Activated naive CD8-positive, alpha-beta T cell treated with anti-CD3 and anti-CD28 coated beads for 36 hours (primary cell): ENCODE data around the gene POLDIP2. TPM values are rescaled to one million over a fixed set of nuclear protein-coding genes. Genes with fewer than 3 reads are reported as not detected.

Source experiments
- total RNA-seq, 2 experiments: library from RNA; stranded (reverse); gene quantifications; one replicate each; pipeline ENCODE4 v1.2.3, GENCODE V29; 2021

Gene POLDIP2
- total RNA-seq, 2 experiments from 2014 or later = 125 to 126 TPM

Other genes with a start within 250 kb of the POLDIP2 start
- 10 to 100 TPM; 58.1 to 58.2 TPM for gene TMEM97, start 38.3 kb downstream of the POLDIP2 start, total RNA-seq
- 10 to 100 TPM; 17.0 to 21.4 TPM for gene IFT20, start 22.1 kb downstream of the POLDIP2 start, total RNA-seq
- 10 to 100 TPM; 22.2 to 23.2 TPM for gene TNFAIP1, start 21.8 kb downstream of the POLDIP2 start, total RNA-seq
- gene SEBOX, start 7.7 kb upstream of the POLDIP2 start, total RNA-seq = not detected
- under 1 TPM; 0.22 to 0.35 TPM for gene VTN, start 12.8 kb upstream of the POLDIP2 start, total RNA-seq
- gene SARM1, start 14.2 kb upstream of the POLDIP2 start, total RNA-seq = 10 to 100 TPM; 25.7 to 29.0 TPM
- 1 to 10 TPM; 5.2 to 6.1 TPM for gene SLC46A1, start 48.7 kb upstream of the POLDIP2 start, total RNA-seq
- not detected for gene SLC13A2, start 116.1 kb upstream of the POLDIP2 start, total RNA-seq
- gene FOXN1, start 148.8 kb upstream of the POLDIP2 start, total RNA-seq = not detected
- 10 to 100 TPM; 31.5 to 34.3 TPM for gene UNC119, start 195.1 kb upstream of the POLDIP2 start, total RNA-seq
- 10 to 100 TPM; 41.5 to 42.5 TPM for gene PIGS, start 214.0 kb upstream of the POLDIP2 start, total RNA-seq
- gene ALDOC, start 219.4 kb upstream of the POLDIP2 start, total RNA-seq = 10 to 100 TPM; 85.6 to 85.8 TPM
- 100 to 1,000 TPM; 111 to 122 TPM for gene SPAG5, start 241.5 kb upstream of the POLDIP2 start, total RNA-seq